ENCODE measurements around the gene ZBTB34.
A peak's percentile ranks its signal among the peaks of the same experiment; 100 is the strongest.

The ZBTB34 gene

DNA sequence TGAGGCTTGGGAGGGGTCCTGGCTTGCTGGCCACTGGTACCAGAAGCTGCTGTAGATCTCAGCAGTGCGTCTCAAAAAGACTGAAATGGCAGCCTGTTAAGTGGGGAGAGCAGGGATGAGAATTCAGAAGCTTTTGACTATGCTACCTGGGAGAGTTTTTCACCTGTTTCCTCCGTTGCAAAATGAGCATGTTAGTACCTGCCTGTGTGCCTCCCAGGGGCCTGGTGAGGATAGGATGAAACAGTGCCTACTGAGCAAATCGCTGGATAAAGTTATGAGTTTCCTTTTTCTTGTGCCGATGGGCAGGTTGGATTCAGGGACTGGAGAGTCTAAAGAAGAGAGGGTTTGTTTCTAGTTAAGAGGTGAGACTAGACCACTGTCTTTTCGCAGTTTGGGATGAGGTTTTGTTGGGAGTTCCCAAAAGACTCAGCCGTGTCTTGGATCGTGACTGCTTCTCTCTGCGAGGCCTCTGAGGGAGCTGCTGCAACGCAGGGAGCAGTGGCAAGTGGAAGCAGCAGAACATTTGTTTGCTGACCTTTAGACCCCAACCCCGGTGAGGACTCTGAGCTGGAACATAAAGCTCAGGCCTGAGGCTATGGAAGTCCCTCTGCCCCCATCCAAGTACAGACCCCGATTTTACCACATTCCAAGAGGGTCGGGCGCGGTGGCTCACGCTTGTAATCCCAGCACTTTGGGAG, 55.6 kb downstream of the ZBTB34 start:
- Mint-ChIP-seq H3K4me3 (peak overlapping the region; percentile 69 to 70), H3K27me3 (peaks cover 31% of the 10 kb centered on the region), H3K4me1 (peaks cover 13% of the 10 kb centered on the region), H3K9me3 (peaks cover 0 to 7% of the 10 kb centered on the region in 2 donors), H3K27ac (no peak overlapping the region)
- no peak for DNase-seq
- ATAC-seq: no peak

DNA sequence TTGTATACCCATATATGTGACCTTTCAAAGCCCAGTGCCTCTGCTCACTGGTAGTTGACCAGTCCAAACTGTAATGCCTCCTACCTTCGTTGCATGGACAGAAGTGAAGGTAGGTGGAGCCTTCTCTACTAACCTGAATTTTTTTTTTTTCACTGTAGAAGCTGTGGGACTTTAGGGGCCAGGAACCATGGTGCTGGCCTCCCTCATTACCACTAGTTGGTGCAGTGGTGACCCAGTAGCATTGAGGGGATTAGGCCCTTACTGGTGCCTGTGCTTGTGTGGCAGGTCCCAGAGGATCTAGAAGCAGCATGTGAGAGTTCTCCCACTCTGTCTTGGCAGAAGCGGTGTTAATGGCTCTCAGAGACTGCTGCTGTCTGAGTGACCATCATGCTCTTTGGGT, 56.5 kb downstream of the ZBTB34 start:
- no peak for ATAC-seq
- H3K27ac Mint-ChIP-seq: no peak overlapping the region

DNA sequence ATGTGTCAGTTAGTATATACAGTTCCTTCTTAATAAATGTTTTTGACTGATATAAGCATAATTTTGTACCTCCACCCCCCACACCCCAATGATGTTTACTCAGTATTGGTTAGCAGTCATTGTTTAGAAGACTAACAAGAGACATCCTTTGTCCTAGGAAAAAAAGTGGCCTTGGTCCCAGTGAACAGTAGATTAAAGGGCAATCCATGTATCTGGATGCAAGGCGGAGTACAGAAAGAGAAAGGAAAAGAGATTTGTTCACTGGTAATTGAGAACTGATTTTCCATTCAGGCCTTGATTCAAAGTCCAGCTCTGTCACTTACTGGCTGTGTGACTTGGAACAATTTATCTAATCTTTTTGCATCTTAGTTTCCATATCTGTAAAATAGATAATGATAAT, 58.8 kb downstream of the ZBTB34 start:
- DNase-seq: no peak
- peaks cover 10% of the 10 kb centered on the region for H3K4me1 Mint-ChIP-seq
- H3K27ac Mint-ChIP-seq: peak overlapping the region in 1 of 2 donors; percentile 14
- H3K27me3 Mint-ChIP-seq: peaks cover 11% of the 10 kb centered on the region
- no peaks in the 10 kb centered on the region for H3K9me3 Mint-ChIP-seq
- ATAC-seq: no peak
- H3K4me3 Mint-ChIP-seq: no peak overlapping the region

More for the DNA sequence above, 56.5 kb downstream of the ZBTB34 start:
- DNase-seq: no peak
- Mint-ChIP-seq H3K4me3 (no peak overlapping the region), H3K4me1 (peaks cover 13% of the 10 kb centered on the region), H3K9me3 (peaks cover 0 to 5% of the 10 kb centered on the region in 2 donors), H3K27me3 (peaks cover 29% of the 10 kb centered on the region)

DNA sequence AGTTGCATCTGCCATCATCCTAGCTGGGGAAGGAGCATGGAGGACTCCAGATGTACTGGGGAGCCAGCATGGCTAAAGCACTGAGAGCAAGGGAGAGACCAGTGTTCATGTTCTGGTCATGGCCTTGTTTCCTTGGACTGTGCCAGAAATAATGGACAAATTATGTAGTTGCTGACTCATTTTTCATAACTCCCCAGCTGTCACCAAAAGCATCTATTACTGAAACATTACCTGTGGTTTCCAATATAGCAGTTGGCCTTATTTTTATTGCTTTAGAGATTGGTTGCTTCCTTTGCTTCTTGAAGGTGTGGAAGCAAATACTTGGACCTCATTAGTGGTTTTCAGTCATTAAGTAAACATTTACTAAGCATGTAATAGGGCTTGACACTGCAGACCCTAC, 65.4 kb downstream of the ZBTB34 start:
- DNase-seq: no peak
- no peaks in the 10 kb centered on the region for H3K4me1 Mint-ChIP-seq
- no peaks in the 10 kb centered on the region for H3K9me3 Mint-ChIP-seq
- H3K4me3 Mint-ChIP-seq: no peak overlapping the region
- no peaks in the 10 kb centered on the region for H3K27me3 Mint-ChIP-seq
- H3K27ac Mint-ChIP-seq: no peak overlapping the region
- no peak for ATAC-seq

DNA sequence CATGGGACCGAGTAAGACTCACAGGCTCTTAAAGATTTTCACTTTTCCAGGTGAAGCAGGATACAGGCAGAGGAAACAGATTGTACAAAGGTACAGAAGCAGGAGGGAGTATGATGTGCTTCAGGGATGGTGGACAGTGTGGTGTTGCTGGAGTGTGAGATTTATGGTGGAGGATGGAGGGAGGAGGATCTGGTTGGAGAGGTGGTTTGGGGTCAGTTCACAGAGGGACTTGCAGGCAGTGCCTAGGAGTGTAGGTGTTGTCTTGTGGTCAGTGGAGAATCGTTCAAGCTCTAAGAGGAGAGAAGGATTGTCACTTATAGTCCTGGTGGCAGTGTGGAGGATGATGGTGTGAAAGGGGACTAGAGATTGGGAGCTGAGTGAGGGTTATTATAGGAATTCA, 65.9 kb downstream of the ZBTB34 start:
- no peak for ATAC-seq

DNA sequence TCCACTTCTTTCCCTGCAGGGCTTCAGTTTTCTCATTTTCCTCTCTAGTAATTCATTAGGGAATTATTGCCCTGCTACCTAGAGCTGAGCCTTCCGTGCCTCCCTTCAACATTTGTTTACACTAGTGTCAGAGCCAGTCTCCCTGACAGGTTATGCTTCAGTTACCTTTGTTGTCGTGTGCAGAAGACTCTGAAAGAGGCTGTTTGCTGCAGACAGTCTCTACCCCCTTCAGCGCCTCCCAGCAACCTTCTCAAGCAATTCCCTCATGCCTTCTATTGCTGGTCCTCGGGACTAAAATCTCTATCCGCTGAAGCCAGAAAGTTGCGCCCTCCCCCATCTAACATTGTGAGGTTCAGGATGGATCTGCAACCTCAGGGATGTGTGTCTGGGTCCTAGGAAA, 67.0 kb downstream of the ZBTB34 start:
- ATAC-seq (no peak), DNase-seq (no peak)
- Mint-ChIP-seq H3K4me1 (no peaks in the 10 kb centered on the region), H3K27me3 (no peaks in the 10 kb centered on the region), H3K9me3 (no peaks in the 10 kb centered on the region), H3K4me3 (no peak overlapping the region), H3K27ac (no peak overlapping the region)

More for the DNA sequence above, 65.9 kb downstream of the ZBTB34 start:
- Mint-ChIP-seq H3K27me3 (no peaks in the 10 kb centered on the region), H3K27ac (no peak overlapping the region), H3K4me1 (no peaks in the 10 kb centered on the region), H3K9me3 (no peaks in the 10 kb centered on the region), H3K4me3 (no peak overlapping the region)
- DNase-seq: no peak

DNA sequence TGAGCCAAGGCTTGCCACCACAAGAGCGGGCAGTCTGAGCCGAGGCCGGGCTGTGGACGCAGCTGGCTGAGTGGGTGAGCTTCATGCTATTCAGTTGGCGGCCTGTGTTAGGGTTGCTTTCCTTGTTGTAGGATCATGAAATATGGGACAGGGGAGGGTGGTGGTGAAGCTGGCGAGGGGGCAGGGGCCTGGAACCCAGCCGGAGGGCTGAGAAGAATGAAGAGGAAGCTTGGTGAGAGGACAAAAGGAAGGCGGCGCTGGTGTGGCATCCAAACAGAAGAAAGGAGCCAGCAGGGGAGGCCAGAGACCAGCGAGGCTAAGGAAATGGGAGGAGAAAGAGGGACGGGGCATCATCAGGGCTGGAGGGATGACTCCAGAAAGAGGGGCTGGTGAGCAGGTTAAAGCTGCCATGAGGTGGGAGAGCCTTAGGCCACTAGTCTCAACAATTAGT, 72.5 kb downstream of the ZBTB34 start:
- H3K4me3 Mint-ChIP-seq: no peak overlapping the region
- H3K27ac Mint-ChIP-seq: peak overlapping the region in 1 of 2 donors; percentile 43
- no peaks in the 10 kb centered on the region for H3K9me3 Mint-ChIP-seq
- peaks cover 11% of the 10 kb centered on the region for H3K27me3 Mint-ChIP-seq
- ATAC-seq: no peak
- H3K4me1 Mint-ChIP-seq: no peaks in the 10 kb centered on the region
- DNase-seq: no peak

DNA sequence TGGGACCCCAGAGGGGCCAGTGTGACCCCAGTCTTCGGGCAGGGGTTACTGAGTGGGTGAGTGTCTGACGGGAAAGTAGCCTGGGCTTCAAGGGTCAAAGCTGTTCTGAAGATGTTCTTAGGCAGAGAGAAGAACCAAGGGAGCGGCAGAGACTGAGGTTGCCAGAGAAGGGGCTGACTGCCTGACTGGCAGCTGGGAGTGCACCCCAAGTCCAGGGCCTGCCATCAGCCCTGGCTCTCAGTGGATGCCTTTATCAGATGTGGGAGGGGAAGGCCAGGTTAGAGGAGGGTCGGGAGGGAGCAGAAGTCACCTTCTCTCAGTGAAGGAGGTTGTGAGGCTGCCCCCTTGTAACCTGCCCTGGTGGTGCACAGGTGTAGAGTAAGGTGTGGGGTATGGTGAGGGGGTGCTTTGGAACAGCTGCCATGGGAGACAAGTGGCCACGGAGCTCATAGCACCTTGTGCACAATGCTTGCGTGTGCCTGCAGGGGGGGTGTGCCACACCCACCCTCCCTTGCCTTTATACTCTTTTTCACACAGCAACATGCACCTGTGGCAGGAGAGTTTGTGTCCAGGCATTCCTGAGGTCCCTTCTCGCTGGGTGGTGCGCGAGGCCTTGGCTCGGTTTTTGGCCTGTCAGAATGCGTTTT, 73.0 kb downstream of the ZBTB34 start:
- H3K27ac Mint-ChIP-seq: no peak overlapping the region
- H3K4me1 Mint-ChIP-seq: no peaks in the 10 kb centered on the region
- no peaks in the 10 kb centered on the region for H3K9me3 Mint-ChIP-seq
- ATAC-seq: no peak
- DNase-seq: no peak
- no peak overlapping the region for H3K4me3 Mint-ChIP-seq
- H3K27me3 Mint-ChIP-seq: peaks cover 11% of the 10 kb centered on the region

DNA sequence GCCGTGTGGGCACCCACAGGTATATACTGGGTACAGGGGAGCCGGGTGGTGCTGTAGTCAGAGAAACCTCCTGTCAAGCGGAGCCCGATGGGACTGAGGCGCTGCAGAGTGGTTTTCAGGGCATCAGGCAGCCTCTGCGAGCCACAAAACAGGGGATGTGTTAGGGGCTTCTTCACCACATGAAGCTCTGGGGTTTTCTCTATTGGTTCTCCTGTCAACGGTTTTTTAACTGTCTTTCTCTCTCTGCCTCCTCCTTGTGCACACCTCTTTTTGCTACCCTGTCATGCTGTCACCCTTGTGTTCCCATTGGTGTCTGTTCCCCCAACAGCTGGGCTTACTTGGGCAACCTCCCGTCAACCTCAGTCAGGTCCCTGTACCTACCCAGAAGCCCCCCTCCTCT, 74.0 kb downstream of the ZBTB34 start:
- Mint-ChIP-seq H3K27me3 (peaks cover 11% of the 10 kb centered on the region), H3K27ac (no peak overlapping the region), H3K9me3 (no peaks in the 10 kb centered on the region), H3K4me3 (no peak overlapping the region), H3K4me1 (no peaks in the 10 kb centered on the region)
- ATAC-seq (no peak), DNase-seq (no peak)

Measured in stimulated activated naive CD8-positive, alpha-beta T cell treated with anti-CD3 and anti-CD28 coated beads, Interleukin-15, amount 100 ng/mL, for 72 hours (primary cell).